ENCODE results near the gene SDHA.

The SDHA gene

DNA sequence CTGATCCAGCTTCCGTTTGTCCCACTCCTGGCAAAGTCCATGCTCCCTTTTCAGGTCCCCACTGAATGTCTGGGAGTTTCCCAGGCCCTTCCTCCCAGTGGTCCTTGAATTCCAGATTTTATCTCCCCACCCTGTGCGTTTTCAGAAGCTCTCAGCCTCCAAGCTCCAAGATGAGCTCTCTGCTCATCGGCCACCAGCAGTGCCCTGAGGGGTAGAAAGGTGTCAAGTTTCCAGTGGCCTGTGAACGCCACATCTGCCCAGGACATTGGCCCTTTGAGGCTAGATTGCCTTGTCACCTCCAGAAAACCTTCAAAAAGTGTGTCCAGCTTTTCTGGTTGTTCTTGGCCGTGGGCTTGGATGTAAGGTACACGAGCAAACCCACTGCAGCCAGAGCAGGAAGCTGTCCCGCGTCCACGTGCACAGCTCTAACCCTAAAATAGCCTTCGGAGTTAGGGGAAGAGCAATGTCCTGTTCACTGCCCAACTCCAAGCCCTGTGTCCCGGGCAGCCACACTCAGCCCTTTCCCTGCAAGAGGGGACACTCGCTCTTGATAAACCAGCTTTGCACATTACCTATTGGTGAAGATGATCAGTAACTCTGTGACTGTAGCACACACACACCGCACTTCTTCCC lies 37.7 kb upstream of the SDHA start:
- peaks cover 8% of the 10 kb centered on the region for H3K27me3 Mint-ChIP-seq
- CTCF ChIA-PET, result no interaction called here
- no peak overlapping the region for H3K27ac Mint-ChIP-seq
- H3K4me1 Mint-ChIP-seq, result no peaks in the 10 kb centered on the region
- no peaks in the 10 kb centered on the region for H3K36me3 Mint-ChIP-seq
- H3K4me3 Mint-ChIP-seq, result no peak overlapping the region
- no peak for DNase-seq
- no peaks in the 10 kb centered on the region for H3K9me3 Mint-ChIP-seq

GRCh38 chr5:181160-181559 lies 37.0 kb upstream of the SDHA start:
- Mint-ChIP-seq H3K27me3 (peaks cover 8% of the 10 kb centered on the region), H3K36me3 (no peaks in the 10 kb centered on the region), H3K27ac (no peak overlapping the region), H3K9me3 (no peaks in the 10 kb centered on the region), H3K4me1 (no peaks in the 10 kb centered on the region), H3K4me3 (no peak overlapping the region)
- no peak for DNase-seq
- CTCF ChIA-PET, result no interaction called here

DNA sequence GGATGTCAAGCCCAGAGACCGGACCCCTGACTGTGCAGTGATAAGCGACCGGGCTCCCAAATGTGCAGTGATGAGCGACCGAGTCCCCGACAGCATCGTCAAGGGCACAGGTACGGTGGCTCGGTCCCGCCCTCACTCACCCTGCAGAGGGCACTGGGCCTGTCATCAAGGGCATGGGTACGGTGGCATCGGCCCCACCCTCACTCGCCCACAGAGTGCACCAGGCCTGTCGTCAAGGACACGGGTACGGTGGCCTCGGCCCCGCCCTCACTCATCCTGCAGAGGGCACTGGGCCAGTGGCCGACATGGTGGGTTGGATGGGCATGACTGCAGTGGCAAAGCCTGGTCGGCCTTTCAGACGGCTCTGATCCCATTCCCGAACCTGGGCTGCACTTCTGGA lies 36.6 kb upstream of the SDHA start:
- Mint-ChIP-seq H3K9me3 (no peaks in the 10 kb centered on the region), H3K36me3 (no peaks in the 10 kb centered on the region), H3K4me1 (no peaks in the 10 kb centered on the region), H3K4me3 (no peak overlapping the region), H3K27me3 (peaks cover 8% of the 10 kb centered on the region), H3K27ac (no peak overlapping the region)
- CTCF ChIA-PET, result no interaction called here
- DNase-seq, result no peak

DNA sequence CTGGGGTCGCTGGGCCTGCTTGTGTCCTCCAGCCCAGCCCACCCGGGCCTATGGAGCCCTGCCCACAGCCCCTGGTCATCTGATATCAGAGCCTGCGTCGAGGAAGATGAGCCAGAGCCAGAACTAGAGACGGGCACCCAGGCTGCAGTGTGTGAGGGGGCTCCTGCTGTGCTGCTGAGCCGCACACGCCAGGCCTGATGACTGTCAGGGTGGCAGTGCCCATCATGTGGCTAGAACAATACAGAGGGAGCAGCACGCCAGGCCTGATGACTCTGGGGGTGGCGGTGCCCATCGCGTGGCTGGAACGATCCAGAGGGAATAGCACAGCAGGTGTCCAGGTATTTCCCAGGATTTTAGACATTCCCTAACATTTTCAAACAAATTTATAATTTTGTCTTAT lies 36.0 kb upstream of the SDHA start:
- Mint-ChIP-seq H3K36me3 (no peaks in the 10 kb centered on the region), H3K4me3 (no peak overlapping the region)

GRCh38 chr5:184471-184870 lies 33.6 kb upstream of the SDHA start:
- DNase-seq, result no peak
- no peak overlapping the region for H3K27ac Mint-ChIP-seq
- H3K36me3 Mint-ChIP-seq, result no peaks in the 10 kb centered on the region
- H3K4me1 Mint-ChIP-seq, result peaks cover 5% of the 10 kb centered on the region
- H3K4me3 Mint-ChIP-seq, result no peak overlapping the region
- peaks cover 9% of the 10 kb centered on the region for H3K27me3 Mint-ChIP-seq
- CTCF ChIA-PET, result no interaction called here
- H3K9me3 Mint-ChIP-seq, result no peaks in the 10 kb centered on the region

More for the DNA sequence above, 36.0 kb upstream of the SDHA start:
- Mint-ChIP-seq H3K9me3 (no peaks in the 10 kb centered on the region), H3K27ac (no peak overlapping the region), H3K4me1 (no peaks in the 10 kb centered on the region), H3K27me3 (peaks cover 8% of the 10 kb centered on the region)
- no peak for DNase-seq
- CTCF ChIA-PET, result no interaction called here

DNA sequence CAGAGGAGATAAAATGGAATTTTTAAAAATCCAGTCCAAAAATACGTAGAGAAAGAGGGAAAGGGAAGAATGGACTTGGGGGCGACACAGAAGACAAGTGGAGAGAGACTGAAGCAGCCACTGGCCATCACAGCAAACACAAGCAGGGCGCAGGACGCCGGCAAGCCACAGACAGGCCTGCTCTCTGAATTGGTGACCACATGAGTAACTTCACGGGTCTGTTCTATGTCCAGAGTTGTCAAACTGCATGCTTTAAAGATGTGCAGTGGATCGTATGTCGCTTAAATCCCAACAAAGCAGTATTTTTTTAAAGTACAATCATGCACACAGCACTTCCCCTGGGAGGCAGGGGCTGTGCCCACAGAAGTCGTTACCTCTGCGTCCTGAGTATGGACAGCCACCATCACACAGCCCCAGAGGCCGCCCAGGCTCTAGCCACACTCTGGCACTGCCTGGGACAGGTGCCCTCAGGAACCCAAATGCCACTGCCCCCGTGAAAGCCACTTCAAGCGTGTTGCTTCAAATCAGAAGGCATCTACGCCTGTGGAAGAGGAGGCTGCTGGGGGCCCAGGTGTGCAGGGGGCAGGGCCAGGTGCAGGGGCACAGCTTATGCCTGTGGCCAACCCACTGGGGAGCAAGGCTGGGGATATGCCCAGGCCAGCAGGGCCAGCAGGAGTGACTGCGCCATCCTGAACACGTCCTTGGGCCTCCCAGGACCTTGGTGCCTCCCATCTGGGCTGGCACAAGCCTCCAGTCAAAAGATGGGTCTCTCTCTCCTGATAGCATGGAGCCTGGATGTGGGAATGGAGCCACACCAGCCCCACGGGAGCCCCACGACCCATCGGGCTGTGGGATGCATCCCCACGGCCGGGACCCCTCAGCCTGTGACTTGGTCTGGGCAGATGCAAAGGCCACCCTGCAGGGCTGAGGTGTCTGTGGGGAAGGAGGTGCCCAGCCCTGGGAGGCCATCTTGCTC lies 32.7 kb upstream of the SDHA start:
- peaks cover 5% of the 10 kb centered on the region for H3K4me1 Mint-ChIP-seq
- H3K27ac Mint-ChIP-seq, result no peak overlapping the region
- no peak for DNase-seq
- H3K9me3 Mint-ChIP-seq, result no peaks in the 10 kb centered on the region
- H3K27me3 Mint-ChIP-seq, result peaks cover 14% of the 10 kb centered on the region
- CTCF ChIA-PET, result no interaction called here
- H3K36me3 Mint-ChIP-seq, result no peaks in the 10 kb centered on the region
- H3K4me3 Mint-ChIP-seq, result no peak overlapping the region

DNA sequence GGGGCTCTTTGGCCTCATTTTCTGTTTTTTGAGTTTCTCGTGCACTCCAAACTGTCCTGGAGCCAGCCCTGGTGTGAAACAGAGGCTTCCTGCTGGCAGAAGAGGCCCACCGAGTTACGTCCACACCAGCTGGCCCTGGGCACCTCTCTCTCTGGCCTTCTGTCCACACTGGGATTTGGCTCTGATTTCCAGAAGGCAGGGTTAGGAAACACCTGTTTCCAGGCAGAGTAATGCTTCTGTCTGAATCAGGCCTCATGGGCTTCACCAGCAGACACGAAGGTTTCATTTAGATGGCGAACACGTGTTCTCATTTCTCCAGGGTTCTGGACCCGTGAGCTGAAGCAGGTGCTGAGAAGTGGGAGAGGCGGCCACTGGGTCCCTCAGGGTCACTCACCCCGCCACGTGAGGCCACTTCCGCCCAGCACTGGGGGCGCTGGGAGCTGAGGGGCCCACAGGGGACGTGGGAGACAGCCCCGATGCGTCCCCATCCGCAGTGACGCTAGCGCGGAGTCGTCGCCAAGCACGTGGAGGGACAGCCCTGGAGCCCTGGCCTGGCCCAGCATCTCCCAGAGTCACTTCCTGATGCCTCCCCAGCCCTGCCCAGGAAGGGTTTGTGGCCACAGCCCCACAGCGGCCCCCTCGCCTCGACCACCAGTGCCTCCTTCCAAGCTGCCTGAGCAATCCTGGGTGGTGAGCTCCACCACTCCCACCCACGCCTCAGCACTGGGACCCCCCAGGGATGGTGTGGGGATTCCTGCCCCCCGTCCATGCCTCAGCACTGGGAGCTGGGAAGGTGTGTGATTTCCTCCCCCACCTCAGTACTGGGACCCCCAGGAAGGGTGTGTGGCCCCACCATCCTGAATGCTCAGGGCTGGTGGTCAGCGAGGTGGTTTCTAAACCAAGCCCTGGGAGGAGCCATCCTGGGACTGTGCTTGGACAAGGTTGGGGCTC lies 31.8 kb upstream of the SDHA start:
- Mint-ChIP-seq H3K27ac (no peak overlapping the region), H3K4me3 (no peak overlapping the region), H3K36me3 (no peaks in the 10 kb centered on the region), H3K27me3 (peaks cover 20% of the 10 kb centered on the region), H3K9me3 (no peaks in the 10 kb centered on the region), H3K4me1 (peaks cover 8% of the 10 kb centered on the region)
- CTCF ChIA-PET, result no interaction called here
- DNase-seq, result peak; percentile 10

DNA sequence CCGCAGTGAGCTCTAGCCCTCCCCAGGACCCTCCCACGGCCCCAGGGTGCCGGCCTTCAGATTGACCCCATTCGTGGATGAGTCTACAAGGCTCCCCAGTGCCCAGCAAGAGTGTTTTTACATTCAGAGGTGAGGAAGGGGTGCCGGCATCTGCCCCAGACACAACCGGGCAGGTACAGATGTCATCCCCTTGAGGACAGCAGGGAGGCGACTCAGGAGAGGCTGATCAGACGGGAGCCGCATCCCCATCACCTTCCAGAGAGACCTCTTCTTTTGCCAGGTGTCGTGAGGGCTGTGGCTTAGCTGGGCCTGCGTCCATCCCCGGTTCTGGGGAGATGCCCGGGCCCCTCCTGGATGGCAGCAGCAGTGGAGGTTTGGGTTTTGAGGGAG lies 31.1 kb upstream of the SDHA start:
- Mint-ChIP-seq H3K4me3 (no peak overlapping the region), H3K27ac (no peak overlapping the region), H3K9me3 (no peaks in the 10 kb centered on the region), H3K36me3 (no peaks in the 10 kb centered on the region), H3K27me3 (peaks cover 23% of the 10 kb centered on the region), H3K4me1 (peaks cover 9% of the 10 kb centered on the region)
- CTCF ChIA-PET, result interaction anchor here (0.7 to 2.4 kb wide), 2 partner anchors 239 to 244 kb away, joined by 3 to 11 read pairs; no protein-coding TSS in a partner anchor
- peak; percentile 15 for DNase-seq

DNA sequence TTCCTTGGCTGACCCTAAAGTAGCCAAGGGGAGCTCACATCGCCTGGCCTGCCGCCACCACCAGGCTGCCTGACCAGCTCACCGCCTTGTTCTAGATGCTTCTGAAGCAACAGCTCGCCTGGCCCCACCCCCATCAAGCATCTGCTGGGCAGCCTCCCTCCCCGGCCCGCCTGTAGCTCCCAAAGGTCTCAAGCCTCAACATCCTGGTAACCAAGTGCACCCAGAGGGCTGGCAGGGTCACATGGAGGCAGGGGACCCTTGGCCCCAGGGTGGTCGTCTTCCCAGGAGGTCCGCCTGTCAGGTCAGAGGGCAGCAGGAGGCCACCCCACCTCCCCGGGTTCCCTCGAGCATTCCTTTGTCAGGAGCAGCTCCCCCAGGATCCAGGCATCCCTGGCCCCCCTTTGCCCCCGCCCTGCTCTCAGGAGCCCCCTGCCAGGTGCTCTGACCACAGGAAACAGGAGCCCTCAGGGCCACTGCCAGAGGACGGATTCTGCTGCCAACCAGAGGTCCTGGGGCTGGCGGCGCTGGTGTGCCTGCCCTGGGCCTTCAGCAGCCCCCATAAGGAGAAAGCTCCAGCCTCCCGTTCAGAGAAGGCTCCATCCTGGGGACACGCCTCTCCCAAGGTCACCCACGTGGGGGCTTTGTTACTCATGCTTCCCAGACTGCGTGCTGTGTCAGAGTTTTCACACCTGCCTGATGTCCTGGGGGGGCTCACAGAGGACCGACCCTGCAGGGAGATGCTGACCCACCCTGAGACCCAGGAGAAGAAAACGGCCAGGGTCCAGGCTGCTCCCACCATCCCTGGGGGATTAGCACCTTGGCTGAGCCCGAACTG lies 30.3 kb upstream of the SDHA start:
- CTCF ChIA-PET, result interaction anchor here (0.6 to 2.4 kb wide), 17 partner anchors 9 to 315 kb away, joined by 3 to 13 read pairs (median 4); partner anchors contain the start of genes PDCD6 and SDHA
- peak; percentile 18 for DNase-seq
- Mint-ChIP-seq H3K27me3 (peaks cover 31% of the 10 kb centered on the region), H3K4me3 (no peak overlapping the region), H3K36me3 (no peaks in the 10 kb centered on the region), H3K9me3 (no peaks in the 10 kb centered on the region), H3K27ac (no peak overlapping the region), H3K4me1 (peaks cover 9% of the 10 kb centered on the region)

- Mint-ChIP-seq H3K27ac (no peak overlapping the region), H3K4me3 (no peak overlapping the region), H3K36me3 (no peaks in the 10 kb centered on the region), H3K27me3 (peaks cover 31% of the 10 kb centered on the region), H3K4me1 (peaks cover 9% of the 10 kb centered on the region), H3K9me3 (no peaks in the 10 kb centered on the region)
- CTCF ChIA-PET, result interaction anchor here (0.6 to 2.4 kb wide), 16 partner anchors 10 to 314 kb away, joined by 3 to 13 read pairs (median 4); partner anchors contain the start of genes PDCD6 and SDHA
- DNase-seq, result peak; percentile 93
Measured at GRCh38 chr5:188488-189481, 29.3 kb upstream of the SDHA start.

DNA sequence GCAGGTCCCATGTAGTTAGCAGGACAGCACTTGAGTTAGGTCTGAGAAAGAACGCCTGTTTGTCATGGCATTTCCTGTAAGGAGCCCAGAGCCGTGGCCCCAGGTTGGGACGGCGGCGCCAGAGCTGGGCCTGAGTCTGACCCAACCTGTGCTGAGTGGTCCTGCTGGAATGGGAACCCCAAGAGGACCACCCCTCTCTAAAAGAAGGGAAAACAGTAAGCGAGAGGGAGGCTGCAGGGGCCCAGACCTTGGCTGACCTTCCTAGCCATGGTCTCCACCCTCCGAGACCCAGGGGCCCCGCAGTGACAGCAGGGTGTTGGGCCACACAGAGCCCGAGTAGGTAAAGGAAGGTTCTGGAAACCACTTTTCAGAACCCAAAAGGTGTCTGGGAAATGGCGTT lies 28.6 kb upstream of the SDHA start:
- CTCF ChIA-PET, result interaction anchor here (1.6 to 2.4 kb wide), 2 partner anchors 30 to 236 kb away, joined by 11 to 13 read pairs; partner anchors contain the start of gene SDHA
- no peak overlapping the region for H3K27ac Mint-ChIP-seq
- peak; percentile 14 for DNase-seq
- H3K4me3 Mint-ChIP-seq, result no peak overlapping the region
- H3K36me3 Mint-ChIP-seq, result no peaks in the 10 kb centered on the region
- peaks cover 31% of the 10 kb centered on the region for H3K27me3 Mint-ChIP-seq
- H3K4me1 Mint-ChIP-seq, result peaks cover 9% of the 10 kb centered on the region
- H3K9me3 Mint-ChIP-seq, result no peaks in the 10 kb centered on the region

DNA sequence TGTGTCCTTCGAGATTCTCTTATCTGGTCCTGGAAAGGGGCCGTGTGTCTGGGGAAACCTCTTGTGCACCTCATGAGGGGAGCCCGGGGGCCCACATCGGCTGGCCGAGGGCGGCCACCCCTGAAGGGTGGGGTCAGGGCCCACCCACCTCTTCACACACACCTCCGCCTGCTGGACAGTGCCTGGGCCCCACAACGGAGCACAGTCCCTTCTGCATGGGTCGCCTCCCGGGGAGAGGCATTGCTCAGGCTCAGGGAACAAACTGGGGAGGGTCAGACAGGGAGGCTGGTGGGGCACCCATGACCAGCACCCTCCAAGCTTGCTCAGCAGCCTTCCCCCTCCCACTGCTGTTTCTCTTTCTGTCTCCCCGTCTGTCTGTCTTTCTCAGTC lies 28.1 kb upstream of the SDHA start:
- Mint-ChIP-seq H3K4me1 (peaks cover 9% of the 10 kb centered on the region), H3K4me3 (no peak overlapping the region), H3K9me3 (no peaks in the 10 kb centered on the region), H3K27ac (no peak overlapping the region), H3K27me3 (peaks cover 31% of the 10 kb centered on the region), H3K36me3 (no peaks in the 10 kb centered on the region)
- DNase-seq, result peak; percentile 13
- CTCF ChIA-PET, result no interaction called here

Data from activated naive CD4-positive, alpha-beta T cell treated with anti-CD3 and anti-CD28 coated beads, Interleukin-2, amount 10 ng/mL, durations not matched to agents 7 days and 5 days (primary cell).